ENCODE data around the gene SLC16A9.
A peak's percentile ranks its signal among the peaks of the same experiment; 100 is the strongest.

The SLC16A9 gene, protein sequence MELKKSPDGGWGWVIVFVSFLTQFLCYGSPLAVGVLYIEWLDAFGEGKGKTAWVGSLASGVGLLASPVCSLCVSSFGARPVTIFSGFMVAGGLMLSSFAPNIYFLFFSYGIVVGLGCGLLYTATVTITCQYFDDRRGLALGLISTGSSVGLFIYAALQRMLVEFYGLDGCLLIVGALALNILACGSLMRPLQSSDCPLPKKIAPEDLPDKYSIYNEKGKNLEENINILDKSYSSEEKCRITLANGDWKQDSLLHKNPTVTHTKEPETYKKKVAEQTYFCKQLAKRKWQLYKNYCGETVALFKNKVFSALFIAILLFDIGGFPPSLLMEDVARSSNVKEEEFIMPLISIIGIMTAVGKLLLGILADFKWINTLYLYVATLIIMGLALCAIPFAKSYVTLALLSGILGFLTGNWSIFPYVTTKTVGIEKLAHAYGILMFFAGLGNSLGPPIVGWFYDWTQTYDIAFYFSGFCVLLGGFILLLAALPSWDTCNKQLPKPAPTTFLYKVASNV

DNA sequence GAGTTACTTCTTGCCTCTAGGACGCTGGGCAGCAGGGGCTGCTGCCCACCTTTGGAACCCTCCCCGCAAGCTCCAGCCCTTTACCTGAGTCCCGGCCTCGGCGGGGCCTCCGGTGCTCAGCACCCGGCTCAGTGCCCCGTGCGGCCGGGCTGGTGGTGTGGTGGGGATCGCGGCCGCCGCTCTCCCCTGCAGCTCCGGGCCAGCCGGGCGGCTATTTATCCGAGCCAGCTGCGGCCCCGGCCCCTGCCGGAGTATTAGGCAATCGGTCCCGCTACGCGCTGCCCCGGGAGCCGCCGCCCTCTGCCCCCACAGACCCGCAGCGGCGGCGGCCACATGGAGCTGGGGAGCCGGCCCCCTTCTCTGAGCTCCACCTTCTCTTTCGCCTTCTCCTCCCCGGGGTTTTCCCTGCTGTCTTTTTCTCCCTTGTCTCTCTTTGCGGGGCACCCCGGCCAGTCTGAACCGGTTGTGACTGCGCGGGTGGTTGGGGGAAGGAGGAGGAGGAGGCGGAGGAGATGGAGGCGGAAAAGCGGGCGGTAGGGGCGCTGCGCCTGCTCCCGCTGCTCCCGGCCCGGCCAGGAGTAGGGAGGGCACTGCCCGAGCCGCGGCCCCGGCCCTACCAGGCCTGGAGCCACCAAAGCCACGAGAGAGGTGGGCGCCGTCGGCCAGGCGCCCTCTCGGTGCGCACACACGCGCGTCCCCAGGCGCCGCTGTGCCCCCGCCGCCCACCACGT is at the start of gene SLC16A9:
Gene SLC16A9 (minus strand): TSS at position 456 of the 731 bp plus-strand sequence. CDS start 25,559 bp downstream, outside the sequence.
- TF ChIP-seq, protein P1, sequence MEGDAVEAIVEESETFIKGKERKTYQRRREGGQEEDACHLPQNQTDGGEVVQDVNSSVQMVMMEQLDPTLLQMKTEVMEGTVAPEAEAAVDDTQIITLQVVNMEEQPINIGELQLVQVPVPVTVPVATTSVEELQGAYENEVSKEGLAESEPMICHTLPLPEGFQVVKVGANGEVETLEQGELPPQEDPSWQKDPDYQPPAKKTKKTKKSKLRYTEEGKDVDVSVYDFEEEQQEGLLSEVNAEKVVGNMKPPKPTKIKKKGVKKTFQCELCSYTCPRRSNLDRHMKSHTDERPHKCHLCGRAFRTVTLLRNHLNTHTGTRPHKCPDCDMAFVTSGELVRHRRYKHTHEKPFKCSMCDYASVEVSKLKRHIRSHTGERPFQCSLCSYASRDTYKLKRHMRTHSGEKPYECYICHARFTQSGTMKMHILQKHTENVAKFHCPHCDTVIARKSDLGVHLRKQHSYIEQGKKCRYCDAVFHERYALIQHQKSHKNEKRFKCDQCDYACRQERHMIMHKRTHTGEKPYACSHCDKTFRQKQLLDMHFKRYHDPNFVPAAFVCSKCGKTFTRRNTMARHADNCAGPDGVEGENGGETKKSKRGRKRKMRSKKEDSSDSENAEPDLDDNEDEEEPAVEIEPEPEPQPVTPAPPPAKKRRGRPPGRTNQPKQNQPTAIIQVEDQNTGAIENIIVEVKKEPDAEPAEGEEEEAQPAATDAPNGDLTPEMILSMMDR (conservative IDR thresholded peaks at IDR 0.05; ENCODE audit: control insufficient read depth, insufficient read depth, low read depth, low read length), result peak; percentile 29
- peak within 1 kb of the TSS; percentile 51 for H3K4me3 ChIP-seq (ENCODE audit: control insufficient read depth, low read depth, low read length)
- peak; percentile 20 for DNase-seq (ENCODE audit: low read depth)

DNA sequence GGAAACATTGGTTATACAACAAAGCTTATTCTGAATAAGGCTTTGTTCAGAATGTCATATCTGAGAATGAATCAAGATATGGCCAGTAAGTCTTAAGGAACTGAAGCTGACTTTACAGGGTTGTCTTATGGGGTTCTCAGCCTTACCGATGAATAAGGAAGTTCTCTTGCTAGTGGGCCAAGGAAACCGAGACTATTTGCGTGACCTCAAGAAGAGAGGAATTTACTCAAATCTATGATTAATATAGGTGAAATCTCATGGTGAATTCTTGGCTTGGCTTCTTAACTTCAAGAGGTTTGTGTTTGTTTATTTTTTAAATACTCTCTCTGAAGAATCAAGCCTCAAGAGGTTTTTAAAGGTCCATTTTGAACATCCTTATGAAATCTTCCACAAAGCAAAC is 48.3 kb upstream of the SLC16A9 start:
- TF ChIP-seq, protein P1 (conservative IDR thresholded peaks at IDR 0.05; ENCODE audit: control insufficient read depth, insufficient read depth, low read depth, low read length), result no peak
- peak; percentile 18 for DNase-seq (ENCODE audit: low read depth)
- H3K4me3 ChIP-seq (ENCODE audit: control insufficient read depth, low read depth, low read length), result no peak overlapping the region

DNA sequence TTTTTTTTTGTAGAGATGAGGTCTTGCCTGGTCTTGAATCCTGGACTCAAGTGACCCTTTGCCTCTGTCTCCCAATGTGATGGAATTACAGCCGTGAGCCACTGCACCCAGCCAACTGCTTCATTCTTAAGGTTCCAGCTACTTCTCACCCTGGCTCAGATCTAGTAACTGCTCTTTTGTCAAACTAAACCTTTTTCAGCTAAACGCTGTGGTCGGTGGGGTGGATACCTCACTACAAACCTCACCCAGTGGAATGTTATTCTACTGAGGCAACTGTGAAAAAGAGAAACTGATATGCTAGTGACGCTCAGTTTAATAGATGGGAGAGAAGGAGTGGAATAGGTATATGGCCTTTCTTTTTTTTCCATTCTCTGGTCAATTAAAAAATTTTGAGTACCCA is 45.3 kb upstream of the SLC16A9 start:
- DNase-seq (ENCODE audit: low read depth), result no peak
- TF ChIP-seq, protein P1 (conservative IDR thresholded peaks at IDR 0.05; ENCODE audit: control insufficient read depth, insufficient read depth, low read depth, low read length), result no peak

DNA sequence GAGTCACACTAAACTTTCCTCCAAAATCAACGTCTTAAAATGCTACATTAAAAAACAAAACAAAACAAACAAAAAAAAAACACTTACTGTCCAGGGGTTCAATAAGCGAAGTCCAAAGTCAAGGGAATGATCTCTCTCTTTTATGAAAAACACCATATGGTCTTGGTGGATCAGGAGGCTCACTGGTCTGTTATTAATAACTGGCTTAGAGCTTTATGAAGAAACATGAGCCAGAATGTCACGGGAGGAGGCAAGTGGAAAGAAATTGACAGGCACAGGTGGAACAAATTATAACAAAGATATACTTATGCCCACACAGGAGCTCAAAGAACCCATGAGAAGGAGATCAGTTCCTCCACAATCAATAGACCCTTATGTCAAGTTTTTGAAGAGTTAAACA is 43.6 kb upstream of the SLC16A9 start, which contains the start of gene MRLN:
Gene MRLN (minus strand): TSS at position 189 of the 400 bp plus-strand sequence.
- no peak for DNase-seq (ENCODE audit: low read depth)

More for the DNA sequence above, 45.3 kb upstream of the SLC16A9 start:
- H3K4me3 ChIP-seq (ENCODE audit: control insufficient read depth, low read depth, low read length), result no peak overlapping the region

DNA sequence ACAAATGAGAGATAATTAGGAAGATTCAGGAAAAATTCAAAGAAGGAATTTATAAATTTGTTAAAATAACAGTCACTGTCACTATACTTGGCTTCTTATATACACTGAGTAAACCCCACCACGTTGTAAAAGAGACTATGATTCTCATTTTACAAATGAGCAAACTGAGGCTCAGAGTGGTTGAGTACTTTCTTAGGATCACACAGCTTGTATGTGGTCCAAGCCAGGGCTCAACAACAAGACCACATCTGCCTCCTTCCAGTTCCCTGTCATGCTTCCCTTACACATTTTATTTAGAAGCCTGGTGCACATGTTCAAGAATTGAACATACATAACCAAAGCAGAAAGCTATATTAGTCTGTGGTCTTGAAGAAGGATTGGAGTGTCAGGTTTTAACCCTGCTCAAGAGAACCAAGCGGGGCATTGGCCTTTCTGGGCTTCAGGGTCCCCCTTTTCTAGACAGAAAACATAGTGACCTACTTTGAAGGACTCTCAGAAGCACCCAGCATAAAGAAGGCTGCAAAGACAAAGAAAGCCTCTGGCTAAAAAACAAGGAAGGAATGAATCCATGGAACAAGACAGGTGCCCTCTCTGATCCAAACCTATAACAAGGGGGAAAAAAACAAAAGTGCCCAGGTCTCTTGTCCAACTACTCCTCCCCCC is 42.8 kb upstream of the SLC16A9 start:
- no peak overlapping the region for H3K4me3 ChIP-seq (ENCODE audit: control insufficient read depth, low read depth, low read length)
- DNase-seq (ENCODE audit: low read depth), result no peak
- TF ChIP-seq, protein P1 (conservative IDR thresholded peaks at IDR 0.05; ENCODE audit: control insufficient read depth, insufficient read depth, low read depth, low read length), result no peak

More for the DNA sequence above, 43.6 kb upstream of the SLC16A9 start, which contains the start of gene MRLN:
- H3K4me3 ChIP-seq (ENCODE audit: control insufficient read depth, low read depth, low read length), result no peak within 1 kb of the TSS
- TF ChIP-seq, protein P1 (conservative IDR thresholded peaks at IDR 0.05; ENCODE audit: control insufficient read depth, insufficient read depth, low read depth, low read length), result no peak

Measured in fibroblast of mammary gland (primary cell).